DOHH2 (cell line): ENCODE data around the gene ZNF654.

Experiments used
- H3F3A ChIP-seq: fragments of 200-600 bp; sonication (generic), shearing (Covaris generic); 2 replicates; pipeline ENCODE4 v1.6.0; 2016; ENCODE audit warnings: antibody characterized with exemption, mild to moderate bottlenecking; ENCODE audit not compliant: control insufficient read depth, insufficient read depth
- H3K27ac ChIP-seq: fragments of 200-600 bp; sonication (generic); 2 replicates; pipeline ENCODE4 v1.5.1; 2014; ENCODE audit warnings: low read depth, mild to moderate bottlenecking, low read length, moderate library complexity
- H3K27me3 ChIP-seq: fragments of 200-600 bp; sonication (generic); 2 replicates; pipeline ENCODE4 v1.6.1; 2014; ENCODE audit warnings: mild to moderate bottlenecking, low read length, mixed read lengths; ENCODE audit not compliant: control insufficient read depth
- H3K36me3 ChIP-seq: fragments of 200-600 bp; sonication (generic); 2 replicates; pipeline ENCODE4 v1.6.1; 2014; ENCODE audit warnings: mild to moderate bottlenecking, low read length, moderate library complexity, mixed read lengths; ENCODE audit not compliant: control insufficient read depth
- H3K4me1 ChIP-seq: fragments of 200-600 bp; sonication (generic); 2 replicates; pipeline ENCODE4 v1.6.1; 2014; ENCODE audit warnings: mild to moderate bottlenecking, low read length, mixed read lengths; ENCODE audit not compliant: control insufficient read depth
- H3K4me2 ChIP-seq: fragments of 200-600 bp; sonication (generic); 2 replicates; pipeline ENCODE4 v1.6.0; 2014; ENCODE audit warnings: mild to moderate bottlenecking, low read length, moderate library complexity
- H3K4me3 ChIP-seq: fragments of 200-600 bp; sonication (generic); 2 replicates; pipeline ENCODE4 v1.5.1; 2014; ENCODE audit warnings: mild to moderate bottlenecking, low read length, mixed read lengths
- H3K79me2 ChIP-seq: fragments of 200-600 bp; sonication (generic); 2 replicates; pipeline ENCODE4 v1.6.1; 2014; ENCODE audit warnings: mild to moderate bottlenecking, low read length, mixed read lengths; ENCODE audit not compliant: control insufficient read depth
- H3K9me2 ChIP-seq: fragments of 200-600 bp; sonication (generic); replicated peaks from 2 replicates; pipeline ENCODE4 v1.6.1; 2014; ENCODE audit warnings: mild to moderate bottlenecking, low read length, mixed read lengths; ENCODE audit not compliant: control insufficient read depth
- H3K9me3 ChIP-seq: fragments of 200-600 bp; sonication (generic); 2 replicates; pipeline ENCODE4 v1.6.1; 2014; ENCODE audit warnings: antibody characterized with exemption, low read length, mixed read lengths; ENCODE audit not compliant: control insufficient read depth, insufficient read depth
- H4K20me1 ChIP-seq: fragments of 200-600 bp; sonication (generic); 2 replicates; pipeline ENCODE4 v1.6.0; 2014; ENCODE audit warnings: low read depth, mild to moderate bottlenecking, antibody characterized with exemption, low read length, moderate library complexity; ENCODE audit not compliant: control insufficient read depth, insufficient read depth
- CTCF ChIP-seq: fragments of 200-600 bp; sonication (generic); IDR thresholded peaks from one replicate; pipeline ENCODE4 v1.5.1; 2014; ENCODE audit warnings: antibody characterized with exemption, mild to moderate bottlenecking, low read depth, low read length; ENCODE audit not compliant: poor library complexity, severe bottlenecking
- EZH2phosphoT487 ChIP-seq: fragments of 200-600 bp; sonication (generic); IDR thresholded peaks from 2 replicates; pipeline ENCODE4 v1.6.1; 2017; ENCODE audit warnings: borderline replicate concordance, mild to moderate bottlenecking, antibody characterized with exemption, low read length, moderate library complexity, mixed read lengths

Gene ZNF654

DNA sequence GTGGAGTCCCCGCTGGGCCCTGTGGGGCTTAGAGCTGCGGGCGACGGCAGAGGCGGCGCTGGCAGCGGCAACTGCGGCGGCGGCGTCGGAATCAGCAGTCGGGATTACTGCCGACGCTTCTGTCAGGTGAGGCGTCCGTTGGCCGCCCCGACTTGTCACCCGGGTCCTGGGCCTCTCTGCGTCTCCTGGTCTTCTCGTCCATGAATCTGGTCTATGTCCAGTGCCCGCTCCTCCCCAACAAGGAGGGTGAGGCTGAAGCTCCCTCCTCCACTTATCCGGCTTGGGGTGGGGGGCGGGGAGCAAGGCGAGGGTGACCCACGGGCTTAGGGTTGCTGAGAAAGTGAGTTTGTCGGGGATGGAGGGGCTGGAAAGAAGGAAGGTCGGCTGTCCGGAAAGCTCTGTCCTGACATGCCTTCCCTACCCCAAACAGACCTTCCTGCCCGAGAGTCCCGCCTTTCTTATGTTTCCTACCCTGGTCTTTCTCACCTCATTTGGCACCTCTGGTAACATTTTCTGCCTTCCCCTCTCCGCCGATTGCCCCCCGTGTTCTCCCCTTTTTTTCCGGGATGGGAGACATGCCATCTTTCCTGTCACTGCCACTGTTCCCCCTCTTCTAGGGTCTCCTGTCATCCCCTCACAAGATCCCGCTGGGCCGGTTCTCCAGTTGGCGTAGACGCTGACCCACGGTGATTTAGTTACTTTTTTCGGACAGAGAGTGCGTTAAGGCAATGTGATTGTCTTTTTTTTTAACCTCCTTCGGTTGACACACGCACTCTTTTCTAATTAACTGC, 520 bp downstream of the ZNF654 start:
- Histone ChIP-seq H3K79me2 (peaks cover 91% of the 10 kb centered on the region), H3K4me2 (peak overlapping the region; percentile 90), H3K9me3 (no peaks in the 10 kb centered on the region), H3K4me1 (peaks cover 34% of the 10 kb centered on the region), H3K9me2 (no peaks in the 10 kb centered on the region), H4K20me1 (peaks cover 12% of the 10 kb centered on the region), H3K27ac (peak overlapping the region; percentile 34), H3K27me3 (no peaks in the 10 kb centered on the region), H3F3A (peaks cover 3% of the 10 kb centered on the region; the same call in 1 of the 2 replicates), H3K4me3 (peak overlapping the region; percentile 86), H3K36me3 (peaks cover 53% of the 10 kb centered on the region)
- TF ChIP-seq CTCF, result no peak
- no peak for TF ChIP-seq EZH2phosphoT487

DNA sequence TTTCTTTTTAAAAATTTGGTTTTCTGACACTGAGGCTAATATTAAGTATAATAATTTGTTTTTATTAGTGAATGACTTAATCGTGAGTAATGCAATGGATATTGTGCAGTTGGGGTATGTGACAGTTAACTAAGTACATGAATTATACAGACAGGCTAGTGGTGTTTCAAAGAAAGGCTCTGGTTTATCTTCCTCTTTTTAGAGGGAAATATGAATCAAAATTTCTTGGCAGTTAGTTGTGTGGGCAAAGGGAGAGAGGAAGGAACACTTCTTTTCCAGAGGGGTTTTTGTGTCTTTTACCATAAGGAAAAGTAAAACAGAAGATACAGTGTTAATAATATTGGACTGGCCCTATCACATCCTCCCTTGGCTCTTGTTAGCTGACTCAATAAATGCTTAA, 2.7 kb downstream of the ZNF654 start:
- Histone ChIP-seq H3K27ac (no peak overlapping the region), H3K79me2 (peaks cover 92% of the 10 kb centered on the region), H3K9me3 (peaks cover 2% of the 10 kb centered on the region; the same call in 1 of the 2 replicates), H3K27me3 (no peaks in the 10 kb centered on the region), H4K20me1 (peaks cover 12% of the 10 kb centered on the region), H3K4me1 (peaks cover 33% of the 10 kb centered on the region), H3K4me3 (peak overlapping the region; percentile 86), H3K36me3 (peaks cover 37% of the 10 kb centered on the region), H3K9me2 (no peaks in the 10 kb centered on the region), H3F3A (peaks cover 3% of the 10 kb centered on the region; the same call in 1 of the 2 replicates), H3K4me2 (peak overlapping the region; percentile 90)
- TF ChIP-seq CTCF, result no peak

DNA sequence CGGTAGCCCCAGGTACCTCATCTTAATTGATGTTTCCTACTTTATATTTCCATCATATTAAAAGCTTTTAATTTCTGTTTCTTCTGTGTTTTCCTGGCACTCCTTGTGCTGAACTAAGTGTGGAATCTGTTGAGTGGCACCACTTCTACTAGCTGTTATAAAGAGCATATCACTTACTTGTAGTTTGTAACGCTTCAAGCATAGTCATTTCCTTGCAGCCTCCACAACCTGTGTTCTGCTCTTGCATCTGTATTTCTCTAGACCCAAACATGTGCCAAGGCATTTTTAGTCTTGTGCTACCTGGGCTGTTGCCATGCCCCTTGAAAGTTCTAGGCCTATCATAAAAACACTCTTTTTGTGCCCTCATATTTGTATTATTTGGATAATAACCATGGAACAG, 16.0 kb downstream of the ZNF654 start:
- Histone ChIP-seq H3K27ac (no peak overlapping the region), H4K20me1 (no peaks in the 10 kb centered on the region), H3F3A (no peaks in the 10 kb centered on the region), H3K4me3 (no peak overlapping the region), H3K9me3 (peaks cover 9% of the 10 kb centered on the region; the same call in 1 of the 2 replicates), H3K79me2 (peaks cover 91% of the 10 kb centered on the region), H3K4me2 (no peak overlapping the region), H3K9me2 (no peaks in the 10 kb centered on the region), H3K36me3 (peaks cover 10% of the 10 kb centered on the region; the same call in 1 of the 2 replicates), H3K4me1 (no peaks in the 10 kb centered on the region), H3K27me3 (no peaks in the 10 kb centered on the region)
- TF ChIP-seq EZH2phosphoT487 (no peak), CTCF (no peak)
